Skin of body (tissue), 2 donors: ENCODE results near the gene UIMC1. TPM values are rescaled to one million over a fixed set of nuclear protein-coding genes. Genes with fewer than 3 reads are reported as not detected.
"Not testable (repeated sequence)": the region's sequence is repeated elsewhere in the genome, so short reads cannot be mapped to it uniquely, and the experiment has no call there.

Experiments
- DNase-seq: peaks from one replicate; lab custom pipeline; 2025; lab: John Stamatoyannopoulos, UW
- total RNA-seq: library from RNA; depleted of rRNA; stranded (reverse); fragments of >200 nt; gene quantifications from one replicate; pipeline ENCODE4 v1.2.3, GENCODE V29; 2014

The UIMC1 gene
- total RNA-seq, 1 donor from 2014 or later, result 36.5 TPM

DNA sequence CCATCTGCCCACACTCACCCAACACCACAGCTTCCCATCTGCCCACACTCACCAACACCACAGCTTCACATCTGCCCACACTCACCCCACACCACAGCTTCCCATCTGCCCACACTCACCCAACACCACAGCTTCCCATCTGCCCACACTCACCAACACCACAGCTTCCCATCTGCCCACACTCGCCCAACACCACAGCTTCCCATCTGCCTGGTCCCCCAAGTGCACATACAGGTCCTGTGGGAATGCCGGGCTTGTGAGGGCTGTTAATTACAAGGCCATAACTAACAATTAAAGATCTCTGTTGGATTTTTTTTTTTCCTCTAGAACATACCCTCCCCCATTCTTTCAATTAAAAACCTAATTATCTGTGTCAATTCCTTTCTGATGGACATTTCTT, 133.6 kb downstream of the UIMC1 start:
- DNase-seq, result not testable (repeated sequence)

GRCh38 chr5:176872586-176872985, 134.0 kb downstream of the UIMC1 start:
- DNase-seq, result not testable (repeated sequence)

GRCh38 chr5:176870644-176871043, 135.9 kb downstream of the UIMC1 start:
- DNase-seq, result not testable (repeated sequence)

GRCh38 chr5:176870110-176870591, 136.4 kb downstream of the UIMC1 start:
- DNase-seq, result no peak

DNA sequence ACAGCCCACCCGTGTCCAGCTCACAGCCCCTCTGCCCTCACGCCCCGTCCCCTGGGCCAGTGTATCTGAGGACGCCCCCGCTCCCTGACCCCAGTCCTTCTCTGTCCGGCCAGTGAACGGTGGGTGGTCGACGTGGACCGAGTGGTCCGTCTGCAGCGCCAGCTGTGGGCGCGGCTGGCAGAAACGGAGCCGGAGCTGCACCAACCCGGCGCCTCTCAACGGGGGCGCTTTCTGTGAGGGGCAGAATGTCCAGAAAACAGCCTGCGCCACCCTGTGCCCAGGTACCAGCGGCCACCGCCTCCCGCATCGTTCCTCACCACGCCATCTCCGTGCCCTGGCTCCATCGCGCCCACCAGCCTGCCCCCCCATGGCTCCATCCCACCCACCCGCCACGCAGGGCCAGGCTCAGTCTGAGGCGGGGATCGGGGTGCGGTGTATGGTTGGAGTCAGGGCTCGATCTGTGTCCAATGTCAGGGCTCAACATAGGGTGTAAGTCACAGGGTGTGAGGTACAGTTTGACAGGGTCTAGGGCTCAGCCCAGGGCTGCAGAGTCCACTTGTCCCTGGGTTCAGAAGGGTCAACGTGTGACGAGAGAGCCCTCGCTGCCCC, 137.0 kb downstream of the UIMC1 start:
- no peak for DNase-seq

DNA sequence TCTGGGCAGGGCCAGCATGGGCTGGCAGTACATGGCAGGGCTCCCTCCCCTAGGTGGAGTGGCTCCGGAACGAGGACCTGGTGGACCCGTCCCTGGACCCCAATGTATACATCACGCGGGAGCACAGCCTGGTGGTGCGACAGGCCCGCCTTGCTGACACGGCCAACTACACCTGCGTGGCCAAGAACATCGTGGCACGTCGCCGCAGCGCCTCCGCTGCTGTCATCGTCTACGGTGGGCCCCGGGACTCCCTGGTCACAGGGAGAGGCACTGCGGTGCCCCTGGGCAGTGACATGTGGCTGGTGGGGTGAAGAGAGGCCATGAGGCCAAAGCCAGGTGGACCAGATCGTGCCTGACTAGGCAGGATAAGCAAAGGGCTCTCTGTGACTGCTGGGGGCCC, 137.8 kb downstream of the UIMC1 start:
- DNase-seq, result no peak

- no peak for DNase-seq
Observed at GRCh38 chr5:176868126-176868525, 138.5 kb downstream of the UIMC1 start.

DNA sequence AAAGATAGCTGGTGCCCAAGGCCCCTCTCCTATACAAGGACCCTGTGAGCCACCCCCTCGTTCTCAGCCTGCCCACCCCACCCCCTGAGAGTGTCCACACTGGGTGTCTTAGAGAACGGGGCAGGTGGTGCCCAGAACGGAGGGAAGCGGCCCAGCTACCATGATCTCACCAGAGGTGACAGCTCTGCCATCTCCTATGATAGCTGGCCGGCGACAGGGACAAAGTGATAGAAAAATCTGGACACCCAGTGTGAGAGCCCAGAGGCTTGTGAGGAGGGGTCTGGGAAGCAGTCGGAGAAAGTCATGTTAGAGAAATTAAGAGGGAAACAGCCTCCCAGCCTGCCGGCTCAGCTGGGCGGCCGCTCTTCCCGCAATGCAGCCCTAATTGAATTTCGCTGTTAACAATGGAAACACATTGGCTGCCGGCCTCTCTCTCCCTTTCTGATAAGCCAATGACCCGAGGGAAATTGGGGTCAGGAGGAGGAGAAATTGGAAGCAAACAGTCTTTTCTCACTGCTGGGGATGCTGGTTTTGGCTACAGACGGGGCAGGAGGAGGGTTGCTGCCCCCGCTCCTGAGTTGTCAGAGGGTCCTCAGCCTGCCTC, 139.8 kb downstream of the UIMC1 start:
- DNase-seq, result no peak

- no peak for DNase-seq
Observed at GRCh38 chr5:176865964-176866363, 140.6 kb downstream of the UIMC1 start.

DNA sequence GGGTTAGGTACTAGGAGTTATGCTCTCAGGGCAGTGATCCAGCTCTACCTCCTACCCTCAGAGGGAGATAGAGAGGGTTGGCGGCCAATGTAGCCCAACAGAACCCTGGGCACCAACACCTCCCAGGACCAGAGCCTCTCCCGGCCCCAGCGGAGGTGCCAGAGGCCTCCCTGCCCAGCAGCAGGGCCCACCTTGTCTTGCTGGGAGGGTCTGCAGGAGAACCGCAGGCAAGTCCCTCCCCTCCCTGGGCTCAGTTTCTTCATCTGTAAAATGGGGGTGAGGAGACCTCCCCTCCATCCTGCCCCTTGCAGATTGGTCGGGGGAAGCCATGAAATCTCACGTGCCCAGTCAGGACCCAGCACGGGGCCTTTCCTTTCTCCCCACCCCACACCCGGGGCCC, 141.8 kb downstream of the UIMC1 start:
- no peak for DNase-seq

DNA sequence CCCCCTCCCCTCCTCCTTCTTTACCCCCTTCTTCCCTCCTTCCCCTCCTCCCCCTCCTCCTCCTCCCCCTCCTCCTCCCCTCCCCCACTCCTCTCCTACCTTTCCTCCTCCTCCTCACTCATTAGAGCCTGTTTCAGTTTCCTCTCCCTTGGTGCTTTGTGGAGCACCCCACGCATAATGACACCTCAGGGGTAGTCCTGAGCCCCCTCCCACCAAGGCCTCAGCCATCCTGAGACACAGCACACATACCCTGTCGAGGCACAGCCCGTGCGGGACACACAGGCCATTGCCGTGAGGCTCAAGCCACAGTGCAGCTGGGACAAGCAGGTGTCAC, 142.8 kb downstream of the UIMC1 start:
- DNase-seq, result no peak

GRCh38 chr5:176863041-176863764, 143.4 kb downstream of the UIMC1 start:
- no peak for DNase-seq

- DNase-seq, result no peak
Observed at GRCh38 chr5:176862330-176862995, 144.1 kb downstream of the UIMC1 start.

DNA sequence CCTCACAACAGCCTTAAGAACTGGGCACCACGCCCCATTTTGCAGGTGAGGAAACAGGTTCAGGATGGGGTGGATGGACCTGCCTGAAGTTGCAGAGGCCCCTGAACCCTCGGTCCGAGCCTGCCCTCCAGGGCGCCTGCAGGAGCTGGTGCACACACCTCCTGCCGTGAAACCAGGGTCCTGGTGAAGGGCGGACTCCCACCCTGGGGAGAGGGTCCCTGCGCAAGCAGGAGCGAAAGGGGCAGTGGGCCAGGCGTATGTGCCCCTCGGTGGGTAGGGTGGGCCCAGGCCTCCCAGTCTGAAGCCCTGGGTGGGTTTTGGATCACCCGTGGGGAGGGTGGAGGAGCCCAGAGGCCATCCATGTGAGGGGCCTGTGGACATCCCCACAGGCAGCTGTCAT, 145.3 kb downstream of the UIMC1 start:
- no peak for DNase-seq

GRCh38 chr5:176860381-176860780, 146.2 kb downstream of the UIMC1 start:
- no peak for DNase-seq

GRCh38 chr5:176859916-176860315, 146.7 kb downstream of the UIMC1 start:
- no peak for DNase-seq

- no peak for DNase-seq
Observed at GRCh38 chr5:176857894-176858273, 148.7 kb downstream of the UIMC1 start.

GRCh38 chr5:176857216-176857893, 149.2 kb downstream of the UIMC1 start:
- no peak for DNase-seq

GRCh38 chr5:176856746-176857145, 149.8 kb downstream of the UIMC1 start:
- no peak for DNase-seq

DNA sequence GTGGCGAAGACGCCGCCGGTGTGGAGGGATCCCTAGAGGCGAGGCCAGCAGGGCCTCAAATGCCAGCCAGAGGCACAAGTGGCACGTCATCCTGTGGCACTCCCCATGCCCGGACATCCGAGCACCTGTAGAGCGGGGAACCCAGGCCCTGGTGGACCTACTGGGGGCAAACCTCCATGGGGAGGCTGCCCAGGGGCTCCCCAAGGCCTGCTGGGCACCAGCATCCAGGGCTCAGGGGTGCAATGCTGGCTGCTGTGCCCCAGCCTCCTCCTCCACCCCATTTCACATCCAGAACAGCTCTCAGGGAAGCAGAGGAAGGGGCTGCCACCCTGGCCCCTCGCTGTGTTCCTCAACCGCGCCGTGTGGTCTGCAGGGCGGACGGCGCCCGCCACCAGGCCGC, 151.0 kb downstream of the UIMC1 start:
- DNase-seq, result no peak
